IMR-90 (cell line): ENCODE results near the gene ZNF574. TPM values are rescaled to one million over a fixed set of nuclear protein-coding genes. Genes with fewer than 3 reads are reported as not detected.

Experiments
- ATAC-seq: fragments of 200-7000 bp; cut with Tn5 transposase; 2 replicates; pipeline ENCODE4 v1.9.1; 2020; ENCODE audit warnings: low read depth, mild to moderate bottlenecking, moderate library complexity
- BruUV-seq: library from RNA; stranded (reverse); fragments of 400-500 nt; replicated peaks from 2 replicates; lab custom pipeline; 2021; lab: Mats Ljungman, UMichigan
- CTCF ChIA-PET: fragments of 300-600 bp; formaldehyde crosslinking; extraction: SDS; loops from one replicate; lab custom pipeline; 2021; ENCODE audit warnings: antibody characterized with exemption; lab: Yijun Ruan, JAX
- POLR2A ChIA-PET: fragments of 300-600 bp; sonication (Branson Sonifier 250); formaldehyde crosslinking; loops from one replicate; lab custom pipeline; 2022; ENCODE audit warnings: antibody characterized with exemption; ENCODE audit not compliant: unreplicated experiment; lab: Charles Lee
- DNase-seq: peaks from one replicate; pipeline ENCODE4 v3.0.0; 2013
- H2AFZ ChIP-seq: replicated peaks from 2 replicates; pipeline ENCODE3; 2013; ENCODE audit warnings: low read length, mild to moderate bottlenecking; ENCODE audit not compliant: poor library complexity
- H2AK5ac ChIP-seq: 2 replicates; pipeline ENCODE4 v1.6.1; 2013; ENCODE audit warnings: low read depth, low read length, inconsistent platforms
- H2AK9ac ChIP-seq: replicated peaks from 2 replicates; pipeline ENCODE3; 2013; ENCODE audit warnings: mild to moderate bottlenecking, low read depth, low read length, moderate library complexity; ENCODE audit not compliant: poor library complexity
- H2BK120ac ChIP-seq: 2 replicates; pipeline ENCODE4 v1.6.1; 2013; ENCODE audit warnings: low read depth, low read length, inconsistent platforms
- H2BK15ac ChIP-seq: 3 replicates; pipeline ENCODE4 v1.6.1; 2013; ENCODE audit warnings: low read depth, low read length, inconsistent platforms
- H2BK20ac ChIP-seq: 2 replicates; pipeline ENCODE4 v1.6.1; 2013; ENCODE audit warnings: low read depth, mild to moderate bottlenecking, inconsistent platforms, low read length, moderate library complexity
- H2BK5ac ChIP-seq: 2 replicates; pipeline ENCODE4 v1.6.1; 2013; ENCODE audit warnings: mild to moderate bottlenecking, low read depth, low read length, inconsistent platforms; ENCODE audit not compliant: poor library complexity, severe bottlenecking
- H3K14ac ChIP-seq: replicated peaks from 2 replicates; pipeline ENCODE4 v1.6.1; 2013; ENCODE audit warnings: low read depth, low read length, inconsistent platforms
- H3K18ac ChIP-seq: 2 replicates; pipeline ENCODE4 v1.6.1; 2013; ENCODE audit warnings: low read depth, low read length, control low read depth
- H3K23ac ChIP-seq: 2 replicates; pipeline ENCODE4 v1.6.1; 2013; ENCODE audit warnings: low read depth, low read length, inconsistent platforms
- H3K27ac ChIP-seq: 2 replicates; pipeline ENCODE4 v1.5.1; 2013; ENCODE audit warnings: mild to moderate bottlenecking, control low read depth, low read length; ENCODE audit not compliant: insufficient read depth
- H3K27me3 ChIP-seq: 2 replicates; pipeline ENCODE4 v1.6.1; 2013; ENCODE audit warnings: low read length; ENCODE audit not compliant: control insufficient read depth, insufficient read depth
- H3K36me3 ChIP-seq: 2 replicates; pipeline ENCODE4 v1.6.1; 2013; ENCODE audit warnings: low read length, mixed read lengths; ENCODE audit not compliant: control insufficient read depth, insufficient read depth
- H3K4ac ChIP-seq: 2 replicates; pipeline ENCODE4 v1.6.1; 2013; ENCODE audit warnings: low read depth, low read length, inconsistent platforms
- H3K4me1 ChIP-seq: 2 replicates; pipeline ENCODE4 v1.6.1; 2013; ENCODE audit warnings: low read length, mixed read lengths; ENCODE audit not compliant: control insufficient read depth, insufficient read depth
- H3K4me2 ChIP-seq: 2 replicates; pipeline ENCODE4 v1.6.1; 2013; ENCODE audit warnings: low read depth, mild to moderate bottlenecking, control low read depth, low read length, moderate library complexity
- H3K4me3 ChIP-seq: 2 replicates; pipeline ENCODE4 v1.5.1; 2013; ENCODE audit warnings: low read depth, mild to moderate bottlenecking, control low read depth, low read length, moderate library complexity; ENCODE audit not compliant: insufficient read depth
- H3K56ac ChIP-seq: 2 replicates; pipeline ENCODE4 v1.6.1; 2013; ENCODE audit warnings: low read length, inconsistent platforms; ENCODE audit not compliant: insufficient read depth; ENCODE audit errors: extremely low read depth
- H3K79me1 ChIP-seq, 2 experiments: 2 replicates each; pipeline ENCODE4 v1.6.1; 2013; ENCODE audit warnings: low read length in 2 of 2, inconsistent platforms in 1 of 2, low read depth in 1 of 2
- H3K9ac ChIP-seq: 2 replicates; pipeline ENCODE4 v1.6.1; 2013; ENCODE audit warnings: low read depth, low read length, control low read depth
- H3K9me1 ChIP-seq: 2 replicates; pipeline ENCODE4 v1.6.1; 2013; ENCODE audit warnings: low read length, inconsistent platforms; ENCODE audit not compliant: insufficient read depth
- H3K9me3 ChIP-seq: 2 replicates; pipeline ENCODE4 v1.6.1; 2013; ENCODE audit warnings: low read length; ENCODE audit not compliant: control insufficient read depth, insufficient read depth
- H4K20me1 ChIP-seq: 2 replicates; pipeline ENCODE4 v1.6.1; 2013; ENCODE audit warnings: low read length, inconsistent platforms; ENCODE audit not compliant: insufficient read depth
- H4K5ac ChIP-seq: 2 replicates; pipeline ENCODE4 v1.6.1; 2013; ENCODE audit warnings: mild to moderate bottlenecking, low read depth, low read length, control low read depth
- H4K8ac ChIP-seq, 2 experiments: 2 replicates each; pipeline ENCODE4 v1.6.1; 2013; ENCODE audit warnings: low read depth in 2 of 2, low read length in 2 of 2, control low read depth in 1 of 2, inconsistent platforms in 1 of 2
- H4K91ac ChIP-seq: 2 replicates; pipeline ENCODE4 v1.6.1; 2013; ENCODE audit warnings: low read depth, low read length, inconsistent platforms; ENCODE audit not compliant: insufficient read depth
- RCOR1 ChIP-seq: IDR thresholded peaks from 2 replicates; pipeline ENCODE4 v1.6.1; 2012; ENCODE audit warnings: mild to moderate bottlenecking, low read length, improper control_type of control experiment; ENCODE audit not compliant: insufficient replicate concordance
- WGBS, 2 experiments: methylation state at CpG; one replicate each; pipeline versions ENCODE4 v1.1.5 to v1.1.7; 2013; ENCODE audit warnings: missing lambda C conversion rate in 2 of 2; ENCODE audit not compliant: insufficient read length in 1 of 2; ENCODE audit errors: extremely low coverage in 2 of 2; 5-methylcytosine and 5-hydroxymethylcytosine counted together
- dilution Hi-C: fragments of 300-500 bp; cut with HindIII; formaldehyde crosslinking; loops from one replicate; pipeline ENCODE4 v1.14.3; 2018; ENCODE audit warnings: low sequenced_read_pairs; ENCODE audit not compliant: unreplicated experiment
- in situ Hi-C: fragments of 300-500 bp; cut with MboI; formaldehyde crosslinking; loops from 3 replicates; pipeline ENCODE4 v1.14.3; 2019; ENCODE audit warnings: low sequenced_read_pairs, inconsistent platforms, mixed read lengths
- intact Hi-C: fragments of 100-400 bp; cut with micrococcal nuclease; formaldehyde crosslinking; loops from 2 replicates; pipeline ENCODE4 v1.10.0; 2022
- polyA plus RNA-seq, 3 experiments: library from polyadenylated mRNA; depleted of rRNA; stranded (reverse); fragments of >200 nt; gene quantifications; 2 replicates each; pipeline ENCODE4 v1.2.3, GENCODE V29; 2012; ENCODE audit warnings: low replicate concordance in 1 of 3
- total RNA-seq: library from RNA; depleted of rRNA; stranded (reverse); fragments of >200 nt; gene quantifications from 2 replicates; pipeline ENCODE4 v1.2.3, GENCODE V29; 2012

The ZNF574 gene
- total and polyA plus RNA-seq, 2 of the 4 experiments (the other 2 are of a cell fraction), result 8.1 to 14.1 TPM

DNA sequence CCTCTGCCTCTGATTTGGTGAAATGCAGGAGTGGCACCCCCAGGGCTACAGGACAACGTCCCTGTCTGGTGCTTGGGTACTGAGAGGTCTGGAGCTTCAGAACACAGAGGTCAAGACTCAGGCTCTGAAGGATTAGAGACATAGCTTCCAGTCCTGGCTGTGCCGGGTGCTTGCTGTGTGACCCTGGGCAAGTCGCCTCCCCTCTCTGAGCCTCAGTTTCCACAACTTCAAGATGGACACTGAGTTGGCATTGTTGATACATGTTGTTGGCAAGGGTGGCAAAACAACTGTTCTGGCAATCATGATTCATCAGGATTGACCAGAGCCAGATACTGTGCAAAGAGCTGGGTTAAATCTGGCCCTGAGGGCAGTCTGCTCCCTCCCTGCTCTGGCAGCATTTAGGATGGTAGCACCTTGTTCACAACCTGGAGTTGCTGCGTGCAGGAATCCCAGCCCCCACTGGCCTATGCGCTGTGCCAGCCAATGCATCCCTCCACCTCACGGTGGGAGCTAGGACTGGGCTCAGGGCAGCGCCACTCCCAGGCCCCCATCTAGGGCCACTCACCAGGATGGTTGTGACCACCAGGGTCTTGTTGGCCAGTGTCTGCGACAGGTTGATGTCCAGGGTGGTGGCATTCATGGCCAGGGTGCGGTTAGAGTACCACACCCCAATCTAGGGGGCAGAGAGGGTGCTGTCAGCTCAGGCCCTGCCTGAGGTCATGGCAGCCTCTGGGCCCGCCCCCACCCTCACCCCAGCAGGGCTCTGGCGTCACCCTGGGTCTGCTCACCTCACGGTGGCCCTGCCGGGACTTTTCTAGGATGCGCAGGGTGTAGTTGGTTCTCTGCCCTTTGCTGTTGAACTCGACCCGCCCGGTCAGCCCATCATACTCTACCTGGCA lies 22.7 kb upstream of the ZNF574 start:
- dilution Hi-C loops, result no loop called here
- H3K14ac ChIP-seq, result no peak overlapping the region
- H2AFZ ChIP-seq, result no peak overlapping the region
- H3K36me3 ChIP-seq, result no peaks in the 10 kb centered on the region
- 100% methylated on average over 1 of the region's 17 CpGs; no CpG with 5 or more reads in 1 of the 2 experiments for WGBS, 2 experiments
- no peaks in the 10 kb centered on the region for H4K20me1 ChIP-seq
- no peak for TF ChIP-seq RCOR1
- ATAC-seq (no peak), DNase-seq (no peak)
- no peak overlapping the region for H3K23ac ChIP-seq
- no peaks in the 10 kb centered on the region for H3K79me1 ChIP-seq
- H2BK15ac ChIP-seq, result no peak overlapping the region
- H3K4me1 ChIP-seq, result no peaks in the 10 kb centered on the region
- H4K91ac ChIP-seq, result no peak overlapping the region
- intact Hi-C loops, result no loop called here
- no peaks in the 10 kb centered on the region for H3K9me1 ChIP-seq
- no peak overlapping the region for H4K8ac ChIP-seq
- no peak overlapping the region for H2AK9ac ChIP-seq
- no peaks in the 10 kb centered on the region for H3K9me3 ChIP-seq
- no peak overlapping the region for H3K4me3 ChIP-seq
- ChIA-PET POLR2A (no interaction called here), CTCF (no interaction called here)
- H2BK5ac ChIP-seq, result no peak overlapping the region
- H3K9ac ChIP-seq, result no peak overlapping the region
- H3K4ac ChIP-seq, result no peak overlapping the region
- no peak overlapping the region for H2BK20ac ChIP-seq
- no peak overlapping the region for H3K56ac ChIP-seq
- no TSS peak for BruUV-seq
- H4K5ac ChIP-seq, result no peak overlapping the region
- H3K27me3 ChIP-seq, result peaks cover 42% of the 10 kb centered on the region
- H2AK5ac ChIP-seq, result no peak overlapping the region
- no peak overlapping the region for H3K4me2 ChIP-seq
- in situ Hi-C loops, result no loop called here
- H2BK120ac ChIP-seq, result no peak overlapping the region
- H3K27ac ChIP-seq, result no peak overlapping the region
- H3K18ac ChIP-seq, result no peak overlapping the region
